Spleen (tissue), 11 donors: ENCODE data around the gene GAREM1. TPM values are rescaled to one million over a fixed set of nuclear protein-coding genes. Genes with fewer than 3 reads are reported as not detected.
"Not testable (repeated sequence)": the region's sequence is repeated elsewhere in the genome, so short reads cannot be mapped to it uniquely, and the experiment has no call there.

Experiments used
- DNase-seq: peaks from one replicate; pipeline ENCODE4 v3.0.0-alpha.2; 2020
- H3K27ac ChIP-seq, 8 donors: fragments of 200-600 bp; sonication (generic) in 7 of 8; 1 replicate in 4 of 8; 2 replicates in 4 of 8; pipeline versions ENCODE4 v1.5.0 to v1.8.0; 2016 to 2021; ENCODE audit warnings: inconsistent platforms in 4 of 8, mild to moderate bottlenecking in 4 of 8, moderate library complexity in 1 of 8
- H3K27me3 ChIP-seq, 7 donors: fragments of 200-600 bp; sonication (generic) in 6 of 7; replicated peaks in 1 of 7; 1 replicate in 4 of 7; 2 replicates in 3 of 7; pipeline versions ENCODE4 v1.5.0 to v1.8.0; 2016 to 2021; ENCODE audit warnings: inconsistent platforms in 3 of 7, mild to moderate bottlenecking in 1 of 7
- H3K36me3 ChIP-seq, 6 donors: fragments of 200-600 bp; sonication (generic) in 5 of 6; 1 replicate in 4 of 6; 2 replicates in 2 of 6; pipeline versions ENCODE4 v1.5.0 to v1.8.0; 2016 to 2021; ENCODE audit warnings: inconsistent platforms in 2 of 6
- H3K4me1 ChIP-seq, 6 donors: fragments of 200-600 bp; sonication (generic) in 5 of 6; 1 replicate in 3 of 6; 2 replicates in 3 of 6; pipeline versions ENCODE4 v1.5.0 to v1.8.0; 2016 to 2021; ENCODE audit warnings: inconsistent platforms in 3 of 6
- H3K4me3 ChIP-seq, 8 donors: fragments of 200-600 bp; sonication (generic) in 7 of 8; 1 replicate in 4 of 8; 2 replicates in 4 of 8; pipeline versions ENCODE4 v1.5.0 to v1.8.0; 2016 to 2021; ENCODE audit warnings: inconsistent platforms in 4 of 8, mild to moderate bottlenecking in 4 of 8, moderate library complexity in 2 of 8
- H3K9me3 ChIP-seq, 8 donors: fragments of 200-600 bp; sonication (generic) in 7 of 8; 1 replicate in 4 of 8; 2 replicates in 4 of 8; pipeline versions ENCODE4 v1.5.0 to v1.8.0; 2016 to 2021; ENCODE audit warnings: inconsistent platforms in 4 of 8
- CTCF ChIP-seq, 11 experiments: fragments of 200-600 bp in 7 of 11; fragments of 450-650 bp in 4 of 11; sonication (generic) in 4 of 11; IDR thresholded peaks in 8 of 11; conservative IDR thresholded peaks in 3 of 11; 1 replicate in 7 of 11; 2 replicates in 4 of 11; pipeline versions ENCODE4 v1.4.0 to v1.8.0; 2016 to 2021; ENCODE audit warnings: antibody characterized with exemption in 11 of 11, inconsistent platforms in 4 of 11, mild to moderate bottlenecking in 1 of 11
- POLR2A ChIP-seq, 3 donors: fragments of 450-650 bp; IDR thresholded peaks; one replicate each; pipeline ENCODE4 v1.5.1; 2017; ENCODE audit warnings: antibody characterized with exemption in 3 of 3, mild to moderate bottlenecking in 1 of 3
- POLR2AphosphoS5 ChIP-seq, 3 donors: sonication (generic); formaldehyde crosslinking; IDR thresholded peaks; one replicate each; pipeline ENCODE4 v1.5.1; 2017; ENCODE audit warnings: antibody characterized with exemption in 3 of 3
- WGBS, 5 donors: extraction: QIAGEN DNeasy Blood & Tissue Kit in 3 of 5; methylation state at CpG; one replicate each; pipeline versions ENCODE4 v1.1.5 to v1.1.7; 2013 to 2018; 5-methylcytosine and 5-hydroxymethylcytosine counted together
- intact Hi-C: fragments of 100-400 bp; cut with DNase I; formaldehyde crosslinking; loops from one replicate; pipeline ENCODE4 v1.15.0; 2023; ENCODE audit warnings: low total_unique reads
- polyA plus RNA-seq, 3 donors: library from polyadenylated mRNA; stranded (reverse); fragments of 200-250 nt; gene quantifications; one replicate each; pipeline ENCODE4 v1.2.1, GENCODE V29; 2013
- total RNA-seq, 7 donors: library from RNA; depleted of rRNA in 3 of 7; stranded (reverse); fragments of >200 nt in 3 of 7; fragmentation: NEBNext Ultra II Directional in 4 of 7; extraction: Animal tissue kit (Norgen Biotek cat#: 25700) in 4 of 7; gene quantifications; one replicate each; pipeline versions ENCODE4 v1.1.0 to v1.2.1, GENCODE V29; 2016 to 2021
- donor health status: healthy with polysubstance abuse.
- donor health status: DM: no; HTN: no; CAD: no; lungs with moderate emphysema.
- donor health status: DM: no; HTN: no; CAD: no.
- donor health status: Bipolar disorder and iron deficiency.
- donor health status: healthy.
- donor health status: DM: no; HTN: no; CAD: no.
- donor health status: DM: yes; HTN: yes; CAD: no.

Gene GAREM1
- total and polyA plus RNA-seq, 10 donors: 0.20 to 8.2 (median 3.5) TPM

GRCh38 chr18:32478807-32479206 lies 8.1 kb upstream of the GAREM1 start:
- no peaks in the 10 kb centered on the region for H3K36me3 ChIP-seq
- H3K9me3 ChIP-seq: no peaks in the 10 kb centered on the region
- no peak for DNase-seq
- TF ChIP-seq POLR2A (IDR thresholded peaks at IDR 0.05) (no peak), POLR2AphosphoS5 (IDR thresholded peaks at IDR 0.05) (no peak), CTCF (IDR thresholded peaks at IDR 0.05 in 8 of 11, conservative IDR thresholded peaks at IDR 0.05 in 3 of 11) (no peak)
- no peak overlapping the region for H3K27ac ChIP-seq
- peaks cover 0 to 13% (median 0%) of the 10 kb centered on the region in 7 donors for H3K27me3 ChIP-seq
- no peaks in the 10 kb centered on the region for H3K4me1 ChIP-seq
- 56 to 79% (median 65%) methylated on average over 1 of the region's 1 CpG for WGBS, 5 donors
- intact Hi-C loops: no loop called here
- no peak overlapping the region for H3K4me3 ChIP-seq

- Histone ChIP-seq H3K4me3 (no peak overlapping the region), H3K4me1 (no peaks in the 10 kb centered on the region), H3K27me3 (peaks cover 0 to 13% (median 0%) of the 10 kb centered on the region in 7 donors), H3K9me3 (no peaks in the 10 kb centered on the region), H3K27ac (no peak overlapping the region), H3K36me3 (no peaks in the 10 kb centered on the region)
- intact Hi-C loops: no loop called here
- TF ChIP-seq CTCF (IDR thresholded peaks at IDR 0.05 in 8 of 11, conservative IDR thresholded peaks at IDR 0.05 in 3 of 11) (no peak), POLR2AphosphoS5 (IDR thresholded peaks at IDR 0.05) (no peak), POLR2A (IDR thresholded peaks at IDR 0.05) (no peak)
- 68 to 88% (median 79%) methylated on average over 1 of the region's 1 CpG for WGBS, 5 donors
- DNase-seq: no peak
Measured at GRCh38 chr18:32478317-32478716, 7.6 kb upstream of the GAREM1 start.

DNA sequence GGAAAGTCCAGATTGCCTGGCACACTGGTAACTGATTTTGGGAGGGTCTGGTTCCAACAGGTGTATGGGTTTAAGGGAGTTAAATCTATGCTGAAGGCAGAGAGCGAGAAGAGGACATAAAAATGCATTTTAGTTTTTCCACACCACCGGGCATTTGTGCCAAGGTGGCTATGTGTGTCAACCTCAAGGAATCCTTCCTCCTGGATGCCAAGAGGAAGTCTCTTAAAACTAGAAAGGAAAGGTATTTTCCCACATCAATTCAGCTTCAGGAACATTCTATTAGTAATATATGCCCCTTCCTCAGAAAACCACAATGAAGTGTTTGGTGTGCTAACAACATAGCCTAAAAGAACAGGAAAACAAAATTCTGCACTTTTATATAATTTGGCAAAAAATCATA lies 5.4 kb upstream of the GAREM1 start:
- intact Hi-C loops: no loop called here
- Histone ChIP-seq H3K27ac (no peak overlapping the region), H3K4me1 (peaks cover 3 to 9% (median 6%) of the 10 kb centered on the region in 6 donors), H3K36me3 (no peaks in the 10 kb centered on the region), H3K4me3 (no peak overlapping the region), H3K9me3 (no peaks in the 10 kb centered on the region), H3K27me3 (peaks cover 0 to 34% (median 0%) of the 10 kb centered on the region in 7 donors)
- TF ChIP-seq POLR2A (IDR thresholded peaks at IDR 0.05) (no peak), CTCF (IDR thresholded peaks at IDR 0.05 in 8 of 11, conservative IDR thresholded peaks at IDR 0.05 in 3 of 11) (no peak), POLR2AphosphoS5 (IDR thresholded peaks at IDR 0.05) (no peak)
- 74 to 93% (median 91%) methylated on average over 2 of the region's 2 CpGs for WGBS, 5 donors
- DNase-seq: no peak

- intact Hi-C loops, H3K9me3 ChIP-seq, DNase-seq, H3K36me3 ChIP-seq, H3K4me3 ChIP-seq, H3K27ac ChIP-seq: not testable (repeated sequence)
- peaks cover 0 to 39% (median under 1%) of the 10 kb centered on the region in 7 donors for H3K27me3 ChIP-seq
- peaks cover 4 to 13% (median 10%) of the 10 kb centered on the region in 6 donors for H3K4me1 ChIP-seq
- 91 to 96% (median 92%) methylated on average over 12 of the region's 12 CpGs for WGBS, 5 donors
Measured at GRCh38 chr18:32475069-32475468, 4.4 kb upstream of the GAREM1 start.

GRCh38 chr18:32473325-32473724 lies 2.6 kb upstream of the GAREM1 start:
- DNase-seq: no peak
- Histone ChIP-seq H3K4me3 (no peak overlapping the region), H3K4me1 (peaks cover 12 to 30% (median 25%) of the 10 kb centered on the region in 6 donors), H3K36me3 (no peaks in the 10 kb centered on the region), H3K27me3 (peaks cover 0 to 52% (median 13%) of the 10 kb centered on the region in 7 donors), H3K9me3 (no peaks in the 10 kb centered on the region), H3K27ac (no peak overlapping the region)
- intact Hi-C loops: no loop called here
- no peak for TF ChIP-seq CTCF (IDR thresholded peaks at IDR 0.05 in 8 of 11, conservative IDR thresholded peaks at IDR 0.05 in 3 of 11)
- no peak for TF ChIP-seq POLR2A (IDR thresholded peaks at IDR 0.05)
- TF ChIP-seq POLR2AphosphoS5 (IDR thresholded peaks at IDR 0.05): no peak
